Nephron progenitor cell (in vitro differentiated cells): ENCODE measurements around the gene SIGLECL1.
"Not testable (repeated sequence)": the region's sequence is repeated elsewhere in the genome, so short reads cannot be mapped to it uniquely, and the experiment has no call there.

Experiments used
- DNase-seq: peaks from one replicate; pipeline ENCODE4 v3.0.0; 2021
- H3K27ac Mint-ChIP-seq: 2 replicates; pipeline ENCODE4 v1.8.0; 2021; ENCODE audit warnings: mild to moderate bottlenecking, moderate library complexity, mixed read lengths
- H3K27me3 Mint-ChIP-seq: 2 replicates; pipeline ENCODE4 v1.8.0; 2021; ENCODE audit warnings: mild to moderate bottlenecking, low read depth, mixed read lengths; ENCODE audit not compliant: poor library complexity
- H3K36me3 Mint-ChIP-seq: 2 replicates; pipeline ENCODE4 v1.8.0; 2021; ENCODE audit warnings: low read depth, mixed read lengths
- H3K4me1 Mint-ChIP-seq: 2 replicates; pipeline ENCODE4 v1.8.0; 2021; ENCODE audit warnings: mixed read lengths
- H3K4me3 Mint-ChIP-seq: 2 replicates; pipeline ENCODE4 v1.8.0; 2021; ENCODE audit warnings: mild to moderate bottlenecking, moderate library complexity, mixed read lengths
- H3K9me3 Mint-ChIP-seq: 2 replicates; pipeline ENCODE4 v1.8.0; 2021; ENCODE audit warnings: mild to moderate bottlenecking, moderate library complexity, mixed read lengths
- TF ChIP-seq, protein P1 (sequence below): fragments of 200-600 bp; sonication (generic); IDR thresholded peaks from 2 replicates; pipeline ENCODE4 v1.5.0; 2021; ENCODE audit warnings: antibody characterized with exemption

SIGLECL1 gene

DNA sequence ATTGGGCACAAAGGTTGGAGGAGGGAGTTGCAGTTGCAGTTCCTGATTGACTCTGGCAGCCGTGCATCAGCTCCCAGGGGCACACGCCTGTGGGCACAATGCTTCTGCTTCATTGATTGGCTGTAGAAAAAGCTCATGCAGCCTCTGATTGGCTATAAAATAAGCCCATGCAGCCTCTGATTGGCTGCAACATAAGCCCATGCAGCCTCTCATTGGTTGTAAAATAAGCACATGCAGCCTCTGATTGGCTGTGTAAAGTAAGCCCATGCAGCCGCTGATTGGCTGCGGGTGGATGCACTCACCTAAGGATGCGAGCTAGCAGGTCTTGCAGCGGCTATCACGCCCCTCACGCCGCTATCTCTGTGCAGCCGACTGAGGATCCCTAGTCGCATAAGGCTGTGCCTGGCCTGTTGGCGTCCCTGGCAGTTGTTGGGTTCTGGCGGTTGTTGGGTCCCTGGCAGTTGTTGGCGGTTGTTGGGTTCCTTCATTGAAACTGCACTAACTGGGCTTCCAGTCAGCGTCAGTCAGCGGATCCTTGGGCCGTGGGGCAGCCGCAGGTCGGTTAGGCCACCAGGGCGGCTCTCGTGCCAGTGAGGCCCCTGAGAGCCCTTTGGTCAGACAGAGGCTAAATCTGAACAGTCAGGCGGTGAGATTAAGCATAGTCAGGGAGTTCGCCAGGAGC lies at the start of gene SIGLECL1:
TSS of gene SIGLECL1 (plus strand) at position 295 of the 682 bp plus-strand sequence. CDS start 12,993 bp downstream, outside the sequence.
- Mint-ChIP-seq H3K9me3 (peaks cover 19% of the 10 kb centered on the region), H3K27me3 (peaks cover 17% of the 10 kb centered on the region), H3K4me1 (no peaks in the 10 kb centered on the region), H3K27ac (peak within 1 kb of the TSS; percentile 66), H3K36me3 (no peaks in the 10 kb centered on the region), H3K4me3 (no peak within 1 kb of the TSS)
- no peak for DNase-seq
- TF ChIP-seq, protein P1, sequence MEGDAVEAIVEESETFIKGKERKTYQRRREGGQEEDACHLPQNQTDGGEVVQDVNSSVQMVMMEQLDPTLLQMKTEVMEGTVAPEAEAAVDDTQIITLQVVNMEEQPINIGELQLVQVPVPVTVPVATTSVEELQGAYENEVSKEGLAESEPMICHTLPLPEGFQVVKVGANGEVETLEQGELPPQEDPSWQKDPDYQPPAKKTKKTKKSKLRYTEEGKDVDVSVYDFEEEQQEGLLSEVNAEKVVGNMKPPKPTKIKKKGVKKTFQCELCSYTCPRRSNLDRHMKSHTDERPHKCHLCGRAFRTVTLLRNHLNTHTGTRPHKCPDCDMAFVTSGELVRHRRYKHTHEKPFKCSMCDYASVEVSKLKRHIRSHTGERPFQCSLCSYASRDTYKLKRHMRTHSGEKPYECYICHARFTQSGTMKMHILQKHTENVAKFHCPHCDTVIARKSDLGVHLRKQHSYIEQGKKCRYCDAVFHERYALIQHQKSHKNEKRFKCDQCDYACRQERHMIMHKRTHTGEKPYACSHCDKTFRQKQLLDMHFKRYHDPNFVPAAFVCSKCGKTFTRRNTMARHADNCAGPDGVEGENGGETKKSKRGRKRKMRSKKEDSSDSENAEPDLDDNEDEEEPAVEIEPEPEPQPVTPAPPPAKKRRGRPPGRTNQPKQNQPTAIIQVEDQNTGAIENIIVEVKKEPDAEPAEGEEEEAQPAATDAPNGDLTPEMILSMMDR = no peak

DNA sequence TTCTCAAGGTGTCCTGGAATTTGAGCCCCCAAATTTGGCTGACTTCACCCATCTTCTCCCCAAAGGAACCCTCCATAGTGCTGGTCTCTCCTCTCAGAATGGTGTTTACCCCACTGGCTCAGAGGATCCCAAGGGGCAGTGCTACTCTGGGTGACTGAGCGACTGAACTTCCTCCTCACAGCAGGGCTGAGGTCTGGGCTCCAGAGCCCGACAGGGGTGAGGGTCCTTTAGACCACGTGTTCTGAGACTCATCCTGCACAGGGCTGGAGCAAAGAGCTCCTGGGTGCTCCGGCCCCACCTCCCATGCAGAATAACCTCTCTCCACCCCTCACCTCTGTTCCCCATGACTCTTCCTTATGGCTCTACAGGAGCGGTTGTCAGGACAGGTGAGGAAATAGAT lies 49.2 kb upstream of the SIGLECL1 start:
- TF ChIP-seq, protein P1 = no peak
- peaks cover 8% of the 10 kb centered on the region for H3K4me1 Mint-ChIP-seq
- H3K4me3 Mint-ChIP-seq = no peak overlapping the region
- H3K27me3 Mint-ChIP-seq = peaks cover 13% of the 10 kb centered on the region
- no peak overlapping the region for H3K27ac Mint-ChIP-seq
- DNase-seq = no peak
- H3K9me3 Mint-ChIP-seq = peaks cover 25% of the 10 kb centered on the region
- no peaks in the 10 kb centered on the region for H3K36me3 Mint-ChIP-seq

DNA sequence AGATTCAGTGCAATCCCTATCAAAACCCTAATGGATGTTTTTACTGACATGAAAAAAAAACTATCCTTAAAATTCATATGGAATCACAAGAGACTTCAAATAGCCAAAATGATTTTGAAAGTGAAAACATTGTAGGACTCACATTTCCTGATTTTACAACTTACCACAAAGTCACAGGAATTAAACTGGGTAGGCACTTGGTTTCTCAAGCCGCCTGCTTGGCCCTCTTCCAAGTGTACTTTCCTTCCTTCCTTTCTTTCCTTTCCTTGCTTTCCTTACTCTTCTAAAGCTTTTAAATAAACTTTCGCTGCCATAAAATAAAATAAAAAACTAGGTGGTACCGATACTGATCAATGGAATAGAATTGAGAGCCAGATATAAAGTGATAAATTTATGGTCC lies 47.0 kb upstream of the SIGLECL1 start:
- no peak for DNase-seq
- H3K36me3 Mint-ChIP-seq = no peaks in the 10 kb centered on the region
- peaks cover 26% of the 10 kb centered on the region for H3K9me3 Mint-ChIP-seq
- no peak overlapping the region for H3K4me3 Mint-ChIP-seq
- H3K27me3 Mint-ChIP-seq = peaks cover 16% of the 10 kb centered on the region
- TF ChIP-seq, protein P1 = no peak
- H3K27ac Mint-ChIP-seq = no peak overlapping the region
- H3K4me1 Mint-ChIP-seq = peaks cover 8% of the 10 kb centered on the region

DNA sequence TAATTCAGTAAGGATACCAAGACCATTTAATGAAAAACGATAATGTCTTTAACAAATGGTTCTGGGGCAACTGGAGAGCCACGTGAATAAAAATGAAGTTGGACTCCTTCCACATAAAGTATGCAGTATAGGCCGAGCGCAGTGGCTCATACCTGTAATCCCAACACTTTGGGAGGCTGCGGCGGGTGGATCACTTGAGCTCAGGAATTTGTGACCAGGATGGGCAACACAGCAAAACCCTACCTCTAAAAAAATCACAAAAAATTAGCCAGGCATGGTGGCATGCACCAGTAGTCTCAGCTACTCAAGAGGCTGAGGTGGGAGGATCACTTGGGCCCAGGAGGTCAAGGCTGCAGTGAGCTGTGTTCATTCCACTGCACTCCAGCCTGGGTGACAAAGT lies 46.6 kb upstream of the SIGLECL1 start:
- no peak overlapping the region for H3K27ac Mint-ChIP-seq
- no peaks in the 10 kb centered on the region for H3K36me3 Mint-ChIP-seq
- H3K4me1 Mint-ChIP-seq = peaks cover 8% of the 10 kb centered on the region
- TF ChIP-seq, protein P1 = no peak
- peaks cover 27% of the 10 kb centered on the region for H3K9me3 Mint-ChIP-seq
- peaks cover 16% of the 10 kb centered on the region for H3K27me3 Mint-ChIP-seq
- H3K4me3 Mint-ChIP-seq = no peak overlapping the region
- DNase-seq = no peak

DNA sequence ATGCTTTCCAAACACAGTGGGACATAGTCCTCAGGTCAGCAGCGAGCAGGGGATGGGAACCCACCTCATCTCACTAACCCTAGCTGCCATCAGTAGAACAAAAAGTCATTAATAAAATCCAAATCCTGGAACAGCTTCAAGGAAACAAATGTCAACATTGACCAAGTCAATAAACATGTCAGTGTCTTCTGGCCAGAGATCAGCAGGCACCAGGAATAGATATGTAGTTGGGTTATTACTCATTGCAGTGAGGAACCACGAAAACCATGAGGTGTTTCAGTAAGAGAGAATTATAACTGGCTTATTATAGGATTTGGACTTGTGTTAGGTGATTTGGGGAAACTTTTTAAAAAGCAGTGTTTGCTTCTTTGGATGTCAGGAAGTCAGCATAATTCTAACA lies 43.1 kb upstream of the SIGLECL1 start:
- Mint-ChIP-seq H3K27me3 (peaks cover 13% of the 10 kb centered on the region), H3K9me3 (peaks cover 24% of the 10 kb centered on the region), H3K4me1 (no peaks in the 10 kb centered on the region), H3K27ac (no peak overlapping the region), H3K36me3 (no peaks in the 10 kb centered on the region), H3K4me3 (no peak overlapping the region)
- TF ChIP-seq, protein P1 = no peak
- no peak for DNase-seq

DNA sequence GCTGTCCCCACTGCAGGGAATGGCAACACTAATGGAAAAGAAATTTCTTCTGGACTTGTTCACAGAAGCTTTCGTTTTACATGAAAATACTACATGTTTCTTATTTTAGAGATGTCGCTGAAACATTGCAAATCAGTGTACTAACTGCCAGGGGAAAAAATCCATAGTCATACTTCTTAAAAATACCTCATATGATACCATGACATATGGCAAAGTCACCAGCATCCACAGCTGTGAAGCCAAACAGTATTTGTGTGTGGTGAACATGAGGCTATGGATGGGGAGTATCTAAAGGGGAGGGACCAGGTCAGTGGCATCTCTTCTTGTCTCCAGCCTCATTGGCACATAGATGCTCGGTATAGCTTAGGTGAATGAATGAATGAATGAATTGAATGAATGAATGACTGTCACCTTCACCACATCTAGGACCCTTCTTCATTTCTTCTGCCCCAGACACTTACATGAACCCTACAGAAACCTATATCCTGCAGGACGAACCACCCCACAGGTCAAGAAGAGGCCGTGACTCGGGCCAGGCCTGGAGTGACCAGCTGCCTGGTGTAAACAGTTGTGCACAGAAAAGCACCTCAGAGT lies 40.6 kb upstream of the SIGLECL1 start:
- Mint-ChIP-seq H3K27ac (no peak overlapping the region), H3K4me1 (no peaks in the 10 kb centered on the region), H3K27me3 (peaks cover 13% of the 10 kb centered on the region), H3K4me3 (no peak overlapping the region), H3K36me3 (no peaks in the 10 kb centered on the region), H3K9me3 (peaks cover 36% of the 10 kb centered on the region)
- no peak for DNase-seq
- TF ChIP-seq, protein P1 = no peak

DNA sequence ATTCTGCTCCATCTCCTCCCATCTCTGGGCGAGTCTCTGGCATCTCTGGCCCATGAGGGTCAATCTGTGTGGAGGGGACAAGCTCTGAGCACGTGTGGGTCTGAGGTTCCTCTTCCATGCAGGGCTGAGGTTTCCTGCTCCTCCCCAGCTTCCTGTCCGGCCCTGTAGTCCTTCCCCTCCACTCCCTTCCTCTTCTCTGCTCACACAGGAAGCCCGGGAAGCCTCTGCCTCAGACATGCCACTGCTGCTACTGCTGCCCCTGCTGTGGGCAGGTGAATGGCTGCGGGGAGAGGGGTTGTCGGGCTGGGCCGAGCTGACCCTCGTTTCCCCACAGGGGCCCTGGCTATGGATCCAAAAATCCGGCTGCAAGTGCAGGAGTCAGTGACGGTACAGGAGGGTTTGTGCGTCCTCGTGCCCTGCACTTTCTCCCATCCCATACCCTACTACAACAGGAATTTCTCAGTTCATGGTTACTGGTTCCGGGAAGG lies 40.0 kb upstream of the SIGLECL1 start:
- not testable (repeated sequence) for DNase-seq, H3K36me3 Mint-ChIP-seq, H3K27ac Mint-ChIP-seq, H3K4me1 Mint-ChIP-seq, H3K4me3 Mint-ChIP-seq
- Mint-ChIP-seq H3K9me3 (peaks cover 42% of the 10 kb centered on the region), H3K27me3 (peaks cover 13% of the 10 kb centered on the region)
